Spinal cord (tissue), 10 donors: ENCODE measurements around the gene FAM120A. TPM values are rescaled to one million over a fixed set of nuclear protein-coding genes. Genes with fewer than 3 reads are reported as not detected.

ENCODE experiments used
- DNase-seq, 6 donors: peaks; one replicate each; pipeline versions ENCODE4 v3.0.0 to v3.0.0-alpha.2; 2013 to 2015; ENCODE audit warnings: low spot score in 6 of 6, low read depth in 4 of 6
- H3K27ac ChIP-seq: one replicate; pipeline ENCODE4 v1.5.1; 2013; ENCODE audit warnings: low read depth, low read length, control low read depth
- H3K27me3 ChIP-seq: one replicate; pipeline ENCODE4 v1.6.1; 2013; ENCODE audit warnings: low read length; ENCODE audit not compliant: control insufficient read depth, insufficient read depth
- H3K36me3 ChIP-seq: one replicate; pipeline ENCODE4 v1.6.1; 2013; ENCODE audit warnings: low read length; ENCODE audit not compliant: control insufficient read depth, insufficient read depth
- H3K4me1 ChIP-seq: one replicate; pipeline ENCODE4 v1.6.1; 2013; ENCODE audit warnings: low read length; ENCODE audit not compliant: control insufficient read depth, insufficient read depth
- H3K4me3 ChIP-seq: one replicate; pipeline ENCODE4 v1.5.1; 2013; ENCODE audit warnings: low read depth, low read length, control low read depth
- H3K9me3 ChIP-seq: one replicate; pipeline ENCODE4 v1.6.1; 2013; ENCODE audit warnings: low read length; ENCODE audit not compliant: control insufficient read depth, insufficient read depth
- WGBS: methylation state at CpG from one replicate; pipeline ENCODE4 v1.1.5; 2013; ENCODE audit warnings: missing lambda C conversion rate; ENCODE audit not compliant: insufficient coverage; 5-methylcytosine and 5-hydroxymethylcytosine counted together
- long read RNA-seq, 4 donors: transcript quantifications; one replicate each; lab custom pipeline, GENCODE V29; 2026
- polyA plus RNA-seq, 2 donors: library from polyadenylated mRNA; unstranded; fragments of 120-200 nt; gene quantifications; one replicate each; pipeline ENCODE4 v1.2.1, GENCODE V29; 2013; ENCODE audit not compliant: insufficient read length in 2 of 2
- total RNA-seq, 2 donors: library from RNA; depleted of rRNA in 1 of 2; stranded (reverse); fragments of 120-200 nt in 1 of 2; fragments of >200 nt in 1 of 2; gene quantifications; one replicate each; pipeline versions ENCODE4 v1.2.3 to v1.2.4, GENCODE V29; 2013 to 2014
- donor health status: healthy.

The FAM120A gene
- total RNA-seq = 10 to 100 TPM; 70.2 to 75.4 TPM
- 10 to 100 TPM; 51.3 to 56.7 TPM for polyA plus RNA-seq
- long read RNA-seq, donor 1, full-length matches to known transcripts = 6 of 17 reads
- long read RNA-seq, donor 1, partial matches to known transcripts = 11 of 17 reads
- long read RNA-seq, donor 1, other reads (novel, unspliced or antisense) = 0 of 17 reads
- long read RNA-seq, donor 2, partial matches to known transcripts = 0 of 1 reads
- long read RNA-seq, donor 2, other reads (novel, unspliced or antisense) = 0 of 1 reads
- long read RNA-seq, donor 3, full-length matches to known transcripts = 3 of 3 reads
- long read RNA-seq, donor 3, partial matches to known transcripts = 0 of 3 reads
- long read RNA-seq, donor 3, other reads (novel, unspliced or antisense) = 0 of 3 reads
- long read RNA-seq, donor 4, full-length matches to known transcripts = 3 of 14 reads
- long read RNA-seq, donor 4, partial matches to known transcripts = 11 of 14 reads
- long read RNA-seq, donor 4, other reads (novel, unspliced or antisense) = 0 of 14 reads

DNA sequence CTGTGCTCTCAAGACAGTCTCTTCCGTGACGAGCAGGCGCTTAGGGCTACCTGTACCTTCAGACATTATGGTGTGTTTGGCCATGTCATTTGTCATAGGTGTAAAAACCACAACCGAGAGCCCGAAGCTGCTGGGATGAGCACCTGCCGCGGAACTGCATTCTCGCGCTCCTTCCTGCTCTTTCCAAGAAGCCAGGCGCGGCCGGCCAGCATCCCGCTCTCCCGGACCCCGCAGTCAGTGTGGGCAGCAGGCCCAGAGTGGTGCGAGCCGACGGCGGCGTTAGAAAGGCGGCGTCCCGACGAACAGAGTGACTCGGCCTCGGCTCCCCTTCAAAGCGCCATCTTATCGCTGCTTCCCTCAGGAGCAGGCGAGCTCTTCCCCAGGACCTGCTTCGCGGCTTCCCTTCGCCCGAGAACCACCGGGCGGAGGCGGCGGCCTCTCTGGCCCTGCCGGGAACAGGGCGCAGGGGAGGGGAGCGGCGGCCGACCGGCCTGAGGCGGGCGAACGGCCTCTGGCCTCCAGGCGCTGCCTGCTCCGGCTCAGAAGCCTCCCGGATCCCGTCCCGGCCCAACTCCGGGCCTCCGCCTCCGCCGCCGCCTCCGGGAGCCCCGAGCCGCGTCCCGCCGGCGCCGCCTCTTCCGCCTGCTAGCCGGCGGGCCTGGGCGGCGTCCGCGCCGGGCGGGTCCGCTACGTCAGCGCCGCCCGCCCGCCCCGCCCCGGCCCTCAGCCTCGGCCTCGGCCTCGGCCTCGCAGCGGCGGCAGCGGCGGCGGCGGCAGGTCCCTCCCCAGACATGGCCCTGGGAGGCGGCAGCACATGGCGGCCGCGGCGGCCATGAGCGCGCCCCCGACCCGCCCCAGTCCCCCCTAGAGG lies at the start of gene FAM120A:
Gene FAM120A (plus strand): TSS at position 741 of the 871 bp plus-strand sequence. CDS start 231 bp downstream, outside the sequence.
- WGBS = under 1% methylated on average over 98 of the region's 100 CpGs
- DNase-seq = peak in 4 of 6 donors; percentile 47 to 91 (median 76)
- H3K4me3 ChIP-seq = peak within 1 kb of the TSS; percentile 80
- H3K4me1 ChIP-seq = peaks cover 17% of the 10 kb centered on the region
- H3K27me3 ChIP-seq = no peaks in the 10 kb centered on the region
- peak within 1 kb of the TSS; percentile 97 for H3K27ac ChIP-seq
- H3K9me3 ChIP-seq = no peaks in the 10 kb centered on the region
- peaks cover 21% of the 10 kb centered on the region for H3K36me3 ChIP-seq

DNA sequence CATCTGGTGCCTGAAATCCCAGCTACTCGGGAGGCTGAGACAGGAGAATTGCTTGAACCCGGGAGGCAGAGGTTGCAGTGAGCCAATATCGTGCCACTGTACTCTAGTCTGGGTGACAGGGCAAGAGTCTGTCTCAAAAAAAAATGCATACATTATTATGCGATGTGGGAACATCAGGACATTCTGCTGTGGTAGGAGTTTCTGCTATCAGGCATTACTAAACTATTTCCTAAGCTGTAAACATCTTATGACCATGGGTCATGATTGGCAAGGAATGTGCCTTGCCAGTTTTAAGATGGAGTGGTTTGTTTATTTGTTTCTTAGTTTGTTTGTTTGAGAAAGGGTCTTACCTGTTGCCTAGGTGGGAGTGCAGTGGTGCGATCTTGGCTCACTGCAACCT lies 45.1 kb upstream of the FAM120A start:
- WGBS = no CpG with 5 or more reads among the region's 5 CpGs

GRCh38 chr9:93413530-93413929 lies 38.0 kb upstream of the FAM120A start:
- DNase-seq = no peak
- peaks cover 3% of the 10 kb centered on the region for H3K9me3 ChIP-seq
- no peak overlapping the region for H3K27ac ChIP-seq
- H3K27me3 ChIP-seq = no peaks in the 10 kb centered on the region
- no peak overlapping the region for H3K4me3 ChIP-seq
- no peaks in the 10 kb centered on the region for H3K36me3 ChIP-seq
- H3K4me1 ChIP-seq = no peaks in the 10 kb centered on the region

More for the DNA sequence above, 45.1 kb upstream of the FAM120A start:
- no peak for DNase-seq
- no peak overlapping the region for H3K27ac ChIP-seq
- no peaks in the 10 kb centered on the region for H3K4me1 ChIP-seq
- no peaks in the 10 kb centered on the region for H3K36me3 ChIP-seq
- no peaks in the 10 kb centered on the region for H3K9me3 ChIP-seq
- H3K4me3 ChIP-seq = no peak overlapping the region
- no peaks in the 10 kb centered on the region for H3K27me3 ChIP-seq

DNA sequence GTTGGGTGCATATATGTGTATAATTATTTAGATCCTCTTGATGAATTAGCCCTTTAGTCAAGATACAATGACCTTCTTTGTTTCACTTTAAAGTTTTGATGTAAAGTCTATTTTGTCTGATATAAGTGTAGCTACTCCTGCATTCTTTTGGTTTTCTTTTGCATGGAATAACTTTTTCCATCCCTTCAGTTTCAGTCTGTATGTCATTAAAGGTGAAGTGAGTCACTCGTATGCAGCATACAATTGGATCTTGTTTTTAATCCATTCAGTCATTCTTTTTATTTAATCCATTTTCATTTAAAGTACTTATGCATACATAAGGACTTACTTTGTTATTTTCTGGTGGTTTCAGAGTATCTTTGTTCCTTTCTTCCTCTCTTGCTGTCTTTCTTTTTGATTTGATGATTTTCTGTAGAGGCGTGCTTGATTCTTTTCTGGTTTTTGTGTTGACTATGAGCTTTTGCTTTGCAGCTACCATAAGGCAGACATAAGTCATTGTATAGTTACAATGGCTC lies 36.3 kb upstream of the FAM120A start:
- no CpG with 5 or more reads among the region's 2 CpGs for WGBS
- Histone ChIP-seq H3K27ac (no peak overlapping the region), H3K4me1 (no peaks in the 10 kb centered on the region), H3K4me3 (no peak overlapping the region), H3K36me3 (no peaks in the 10 kb centered on the region), H3K27me3 (no peaks in the 10 kb centered on the region), H3K9me3 (peaks cover 5% of the 10 kb centered on the region)
- no peak for DNase-seq

GRCh38 chr9:93416530-93417235 lies 34.8 kb upstream of the FAM120A start:
- peaks cover 5% of the 10 kb centered on the region for H3K9me3 ChIP-seq
- no peaks in the 10 kb centered on the region for H3K4me1 ChIP-seq
- no peaks in the 10 kb centered on the region for H3K27me3 ChIP-seq
- no peak overlapping the region for H3K27ac ChIP-seq
- no peaks in the 10 kb centered on the region for H3K36me3 ChIP-seq
- H3K4me3 ChIP-seq = no peak overlapping the region
- 84% methylated on average over 8 of the region's 8 CpGs for WGBS
- no peak for DNase-seq

DNA sequence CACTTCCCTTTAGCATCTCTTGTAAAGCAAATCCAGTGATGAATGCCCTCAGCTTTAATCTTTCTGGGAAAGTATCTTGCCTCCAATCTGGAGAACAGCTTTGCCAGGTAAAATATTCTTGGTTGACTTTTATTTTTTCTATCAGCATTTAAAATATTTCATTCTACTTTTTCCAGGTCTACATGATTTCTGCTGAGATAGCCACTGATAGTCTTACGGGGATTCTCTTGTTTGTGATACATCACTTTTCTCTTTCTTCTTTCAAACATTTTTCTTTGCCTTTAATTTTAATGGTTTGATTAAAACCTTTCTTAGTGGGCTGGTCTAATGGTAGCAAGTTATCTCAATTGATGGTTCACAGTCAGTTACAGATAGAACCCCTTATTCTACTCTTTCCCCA lies 33.9 kb upstream of the FAM120A start:
- Histone ChIP-seq H3K4me1 (no peaks in the 10 kb centered on the region), H3K36me3 (no peaks in the 10 kb centered on the region), H3K9me3 (peaks cover 5% of the 10 kb centered on the region), H3K4me3 (no peak overlapping the region), H3K27ac (no peak overlapping the region), H3K27me3 (no peaks in the 10 kb centered on the region)
- DNase-seq = no peak
- no CpG with 5 or more reads among the region's 1 CpG for WGBS

- DNase-seq = no peak
- Histone ChIP-seq H3K4me3 (no peak overlapping the region), H3K9me3 (peaks cover 5% of the 10 kb centered on the region), H3K27ac (no peak overlapping the region), H3K4me1 (peaks cover 7% of the 10 kb centered on the region), H3K36me3 (no peaks in the 10 kb centered on the region), H3K27me3 (no peaks in the 10 kb centered on the region)
- WGBS = no CpG with 5 or more reads among the region's 1 CpG
Observed at GRCh38 chr9:93419023-93419422, 32.5 kb upstream of the FAM120A start.

GRCh38 chr9:93422977-93423616 lies 28.4 kb upstream of the FAM120A start:
- no peak overlapping the region for H3K27ac ChIP-seq
- peaks cover 2% of the 10 kb centered on the region for H3K9me3 ChIP-seq
- 65% methylated on average over 5 of the region's 10 CpGs for WGBS
- no peaks in the 10 kb centered on the region for H3K36me3 ChIP-seq
- peak in 2 of 6 donors; percentile 22 to 66 for DNase-seq
- H3K27me3 ChIP-seq = no peaks in the 10 kb centered on the region
- peaks cover 7% of the 10 kb centered on the region for H3K4me1 ChIP-seq
- H3K4me3 ChIP-seq = no peak overlapping the region
